H54 (cell line): ENCODE measurements around the gene PDE7B.

Source experiments
- DNase-seq: peaks from one replicate; pipeline ENCODE4 v3.0.0; 2011; ENCODE audit warnings: low spot score, mixed read lengths; ENCODE audit not compliant: insufficient read length
- FAIRE-seq: peaks from 3 replicates; lab custom pipeline; 2011; peaks lifted over from hg19 to GRCh38; lab: Jason Lieb, UNC
- POLR2A ChIP-seq: IDR thresholded peaks from 2 replicates; pipeline ENCODE4 v1.6.1; 2011; ENCODE audit warnings: low read depth, mild to moderate bottlenecking, low read length

The PDE7B gene

GRCh38 chr6:135851442-135852271, at the start of gene PDE7B:
Gene PDE7B (plus strand): TSS chr6:135851701.
- peak; percentile 36; the same call in 1 of the 2 replicates for TF ChIP-seq POLR2A
- peak; percentile 87 for FAIRE-seq
- peak; percentile 52 for DNase-seq

- DNase-seq = no peak
- FAIRE-seq = no peak
- TF ChIP-seq POLR2A = no peak
These were observed 49.6 kb upstream of the PDE7B start for GRCh38 chr6:135801755-135802465.

DNA sequence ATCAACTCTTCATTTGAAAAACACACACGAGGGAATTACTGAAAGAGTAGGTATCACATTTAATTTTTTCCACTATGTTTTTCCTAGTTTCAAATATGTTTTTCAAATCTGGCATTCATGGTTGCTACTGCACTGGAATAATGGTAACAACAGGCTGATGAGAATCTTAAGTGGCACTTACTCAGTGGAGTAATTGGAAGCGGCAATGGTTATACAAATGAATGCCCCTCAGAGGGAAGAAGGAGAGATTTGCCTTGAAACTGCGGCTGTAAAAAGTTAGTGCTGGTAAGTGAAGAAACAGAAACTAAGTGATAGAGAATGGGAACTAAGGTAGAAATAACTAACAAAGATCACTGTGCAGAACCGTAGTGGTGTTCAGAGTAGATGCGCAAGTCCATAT, 41.0 kb upstream of the PDE7B start:
- TF ChIP-seq POLR2A = no peak
- no peak for DNase-seq
- FAIRE-seq = no peak

GRCh38 chr6:135811170-135811569, 40.3 kb upstream of the PDE7B start:
- no peak for TF ChIP-seq POLR2A
- DNase-seq = no peak
- FAIRE-seq = no peak

GRCh38 chr6:135811644-135812526, 39.6 kb upstream of the PDE7B start:
- TF ChIP-seq POLR2A = no peak
- no peak for FAIRE-seq
- no peak for DNase-seq

GRCh38 chr6:135813401-135813800, 38.1 kb upstream of the PDE7B start:
- no peak for DNase-seq
- no peak for TF ChIP-seq POLR2A
- FAIRE-seq = no peak

DNA sequence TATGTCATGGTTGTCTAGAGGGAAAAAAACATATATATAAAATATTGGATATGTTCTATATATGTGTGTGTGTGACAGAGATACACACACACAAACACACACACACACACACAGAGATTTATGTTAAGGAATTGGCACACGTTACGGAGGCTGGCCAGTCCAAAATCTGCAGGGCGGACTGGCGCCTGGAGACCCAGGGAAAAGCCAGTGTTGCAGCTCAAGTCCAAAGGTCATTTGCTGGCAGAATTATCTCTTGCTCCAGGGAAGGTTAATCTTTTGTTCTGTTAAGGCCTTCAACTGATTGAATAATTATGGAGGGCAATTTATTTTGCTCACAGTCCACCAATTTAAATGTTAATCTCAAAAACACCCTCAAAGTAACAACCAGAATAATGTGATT, 37.5 kb upstream of the PDE7B start:
- FAIRE-seq (no peak), DNase-seq (no peak)
- TF ChIP-seq POLR2A = no peak

- DNase-seq (no peak), FAIRE-seq (no peak)
- no peak for TF ChIP-seq POLR2A
These were observed 36.3 kb upstream of the PDE7B start for GRCh38 chr6:135815216-135815615.

GRCh38 chr6:135817035-135817434, 34.5 kb upstream of the PDE7B start:
- no peak for TF ChIP-seq POLR2A
- no peak for FAIRE-seq
- no peak for DNase-seq

- no peak for FAIRE-seq
- no peak for DNase-seq
- no peak for TF ChIP-seq POLR2A
These were observed 31.8 kb upstream of the PDE7B start for GRCh38 chr6:135819665-135820064.

DNA sequence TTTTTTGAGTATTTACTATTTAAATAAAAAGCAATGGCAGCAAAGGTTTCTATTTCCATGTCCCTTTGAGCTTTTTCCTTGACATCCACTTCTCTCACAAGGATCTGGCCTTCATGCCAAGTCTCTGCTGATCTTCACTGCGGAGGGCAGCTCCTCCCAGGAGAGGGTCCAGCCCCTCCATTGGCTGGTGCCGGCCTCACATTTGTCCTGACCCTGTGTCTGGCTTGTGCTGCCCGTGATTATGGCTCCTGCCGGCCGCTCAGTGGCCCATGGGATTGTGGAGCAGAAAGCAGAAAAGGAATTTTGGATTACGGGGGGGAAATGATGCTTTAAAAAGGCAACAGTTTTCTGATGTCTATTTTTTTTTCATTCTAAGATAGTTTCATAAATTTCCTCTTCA, 31.2 kb upstream of the PDE7B start:
- TF ChIP-seq POLR2A = no peak
- DNase-seq (no peak), FAIRE-seq (no peak)

DNA sequence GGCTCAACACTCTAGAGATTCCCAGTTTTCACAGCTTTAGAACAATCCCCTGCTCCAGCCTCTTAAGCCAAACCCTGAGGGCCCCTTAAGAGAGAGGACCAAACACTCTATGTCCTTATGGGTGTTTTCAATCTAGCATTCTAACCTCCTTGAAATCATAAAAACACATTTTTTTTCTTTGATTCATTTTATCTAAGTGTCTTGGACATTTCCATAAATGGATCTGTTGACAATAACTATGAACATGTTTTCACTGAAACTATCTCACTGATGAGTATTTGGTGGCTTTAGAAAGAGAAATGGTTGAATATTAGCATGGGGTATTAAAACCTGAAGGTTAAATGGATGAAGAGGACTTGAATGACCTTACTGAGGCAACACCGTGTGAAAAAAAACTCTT, 27.6 kb upstream of the PDE7B start:
- no peak for TF ChIP-seq POLR2A
- no peak for FAIRE-seq

DNA sequence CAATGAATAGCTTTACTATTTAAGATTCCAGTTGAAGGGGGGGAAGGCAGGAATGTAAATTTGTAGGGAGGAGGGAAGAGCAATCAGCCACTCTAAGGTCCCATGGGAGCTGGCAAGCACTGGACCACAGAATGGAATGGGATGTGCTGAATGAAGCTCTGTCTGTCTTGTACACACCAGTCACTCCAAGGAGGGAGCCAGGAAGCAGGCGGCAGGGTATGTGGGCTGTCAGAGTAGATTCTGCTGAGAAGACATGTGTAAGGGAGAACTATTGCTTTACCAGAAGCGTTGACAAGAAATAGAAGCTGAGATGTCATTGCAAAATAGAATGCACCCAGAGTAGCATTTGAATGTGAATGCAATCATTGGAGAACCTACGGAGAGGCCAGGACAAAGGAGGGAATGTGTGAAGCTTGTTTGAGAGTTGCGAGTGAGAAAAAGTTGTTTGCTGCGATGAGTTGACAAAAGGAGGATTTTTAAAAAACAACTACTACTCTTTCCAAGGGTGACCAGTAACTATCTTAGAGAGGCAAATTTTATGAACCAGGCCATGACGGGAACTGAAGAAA, 25.2 kb upstream of the PDE7B start:
- DNase-seq (no peak), FAIRE-seq (no peak)

More for the DNA sequence above, 27.6 kb upstream of the PDE7B start:
- DNase-seq = no peak

DNA sequence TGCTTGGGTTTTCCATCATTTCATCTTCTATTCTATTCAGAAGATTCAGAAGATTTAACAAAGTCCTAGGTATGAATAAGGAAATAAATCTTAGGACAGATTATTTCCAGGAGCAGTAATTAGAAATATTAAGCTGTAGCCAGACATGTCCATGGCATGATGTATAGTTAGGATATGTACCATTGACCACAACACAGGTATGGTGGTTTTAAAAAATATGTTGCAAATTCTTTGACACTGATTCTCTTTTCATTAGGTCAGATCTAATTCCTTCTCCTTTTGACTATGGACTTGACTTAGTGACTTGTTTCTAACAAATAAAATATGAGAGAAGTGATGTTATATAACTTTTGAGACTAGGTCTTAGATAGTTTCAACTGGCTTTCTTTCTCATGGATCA, 23.5 kb upstream of the PDE7B start:
- DNase-seq (no peak), FAIRE-seq (no peak)
- TF ChIP-seq POLR2A = no peak

More for the DNA sequence above, 25.2 kb upstream of the PDE7B start:
- no peak for TF ChIP-seq POLR2A
